ENCODE data around the gene TES.
"Not testable (repeated sequence)": the region's sequence is repeated elsewhere in the genome, so short reads cannot be mapped to it uniquely, and the experiment has no call there.

Gene TES, protein sequence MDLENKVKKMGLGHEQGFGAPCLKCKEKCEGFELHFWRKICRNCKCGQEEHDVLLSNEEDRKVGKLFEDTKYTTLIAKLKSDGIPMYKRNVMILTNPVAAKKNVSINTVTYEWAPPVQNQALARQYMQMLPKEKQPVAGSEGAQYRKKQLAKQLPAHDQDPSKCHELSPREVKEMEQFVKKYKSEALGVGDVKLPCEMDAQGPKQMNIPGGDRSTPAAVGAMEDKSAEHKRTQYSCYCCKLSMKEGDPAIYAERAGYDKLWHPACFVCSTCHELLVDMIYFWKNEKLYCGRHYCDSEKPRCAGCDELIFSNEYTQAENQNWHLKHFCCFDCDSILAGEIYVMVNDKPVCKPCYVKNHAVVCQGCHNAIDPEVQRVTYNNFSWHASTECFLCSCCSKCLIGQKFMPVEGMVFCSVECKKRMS

DNA sequence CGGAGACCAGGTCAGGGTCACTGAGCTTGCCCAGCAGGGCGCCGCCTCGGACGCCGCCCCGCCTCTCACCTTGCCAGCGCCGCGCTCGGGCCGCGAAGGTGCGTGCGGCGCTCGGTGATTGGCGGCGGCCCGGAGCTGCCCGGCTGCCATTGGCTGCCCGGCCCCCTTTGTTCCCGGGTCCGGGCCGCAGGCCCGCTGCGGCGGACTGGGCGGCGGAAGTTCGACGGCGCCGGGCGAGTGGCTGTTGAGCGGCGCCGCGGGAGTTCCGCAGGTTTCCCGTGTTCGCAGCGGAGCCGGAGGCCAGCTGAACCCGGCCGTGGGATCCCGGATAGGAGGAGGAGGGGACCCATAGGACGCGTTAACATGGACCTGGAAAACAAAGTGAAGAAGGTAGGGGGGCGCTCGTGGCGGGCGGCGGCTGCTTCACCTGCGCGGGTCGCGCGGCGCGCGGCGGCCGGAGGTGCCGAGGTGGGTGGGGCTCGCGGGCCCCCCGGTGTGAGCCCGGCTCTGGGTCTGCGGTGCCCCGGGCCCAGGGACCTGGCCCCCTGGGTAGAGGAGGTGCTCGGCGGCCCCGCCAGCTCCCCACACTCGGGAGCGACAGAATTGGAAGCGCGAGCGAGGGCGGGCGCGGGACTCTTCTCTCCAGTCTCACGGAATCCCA is at the start of gene TES:
Gene TES (plus strand): TSS at position 195 of the 661 bp plus-strand sequence. CDS start 169 bp downstream, at position 364.
- no peak for DNase-seq (ENCODE audit: low spot score)

GRCh38 chr7:116161728-116162127 is 48.6 kb upstream of the TES start:
- DNase-seq (ENCODE audit: low spot score): no peak

DNA sequence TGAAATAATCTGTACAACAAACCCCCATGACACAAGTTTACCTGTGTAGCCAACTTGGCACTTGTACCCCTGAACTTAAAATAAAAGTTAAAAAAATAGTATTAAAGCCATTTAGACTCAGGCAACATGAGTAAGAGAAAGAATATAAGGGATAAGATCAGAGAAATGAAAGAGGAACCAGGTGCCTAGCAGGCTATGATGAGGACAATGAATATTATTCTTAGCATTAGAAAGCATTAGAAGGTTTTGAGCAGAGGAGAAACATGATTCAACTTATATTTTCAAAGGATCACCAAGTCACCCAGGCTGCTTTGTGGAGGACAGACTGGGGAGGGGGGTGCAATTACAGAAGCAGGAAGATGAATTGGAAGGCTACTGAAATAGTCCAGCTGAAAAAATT is 48.1 kb upstream of the TES start:
- no peak for DNase-seq (ENCODE audit: low spot score)

GRCh38 chr7:116162992-116163391 is 47.3 kb upstream of the TES start:
- DNase-seq (ENCODE audit: low spot score): no peak

- no peak for DNase-seq (ENCODE audit: low spot score)
Observed at GRCh38 chr7:116164552-116165306, 45.6 kb upstream of the TES start.

GRCh38 chr7:116165717-116166116 is 44.6 kb upstream of the TES start:
- DNase-seq (ENCODE audit: low spot score): no peak

- DNase-seq (ENCODE audit: low spot score): no peak
Observed at GRCh38 chr7:116166156-116166555, 44.2 kb upstream of the TES start.

- DNase-seq (ENCODE audit: low spot score): no peak
Observed at GRCh38 chr7:116167177-116167576, 43.2 kb upstream of the TES start.

DNA sequence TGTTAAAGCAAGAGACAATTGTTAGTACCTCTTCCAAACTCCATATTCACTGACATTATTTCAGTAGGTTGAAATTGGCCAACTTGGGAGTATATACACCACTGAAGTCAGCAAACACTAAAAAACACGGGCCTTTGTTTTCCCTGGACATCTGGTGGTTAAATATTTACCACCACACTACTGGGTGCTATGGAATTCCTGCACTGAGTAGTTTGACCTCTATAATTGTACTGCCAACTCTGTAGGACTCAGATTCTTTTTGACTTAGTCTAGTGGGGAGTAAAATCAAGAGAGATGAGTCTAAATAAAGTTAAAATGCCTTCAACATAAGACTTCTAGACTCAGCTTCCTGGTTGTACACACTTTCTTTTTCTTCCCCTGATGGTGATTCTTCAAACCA is 41.3 kb upstream of the TES start:
- no peak for DNase-seq (ENCODE audit: low spot score)

DNA sequence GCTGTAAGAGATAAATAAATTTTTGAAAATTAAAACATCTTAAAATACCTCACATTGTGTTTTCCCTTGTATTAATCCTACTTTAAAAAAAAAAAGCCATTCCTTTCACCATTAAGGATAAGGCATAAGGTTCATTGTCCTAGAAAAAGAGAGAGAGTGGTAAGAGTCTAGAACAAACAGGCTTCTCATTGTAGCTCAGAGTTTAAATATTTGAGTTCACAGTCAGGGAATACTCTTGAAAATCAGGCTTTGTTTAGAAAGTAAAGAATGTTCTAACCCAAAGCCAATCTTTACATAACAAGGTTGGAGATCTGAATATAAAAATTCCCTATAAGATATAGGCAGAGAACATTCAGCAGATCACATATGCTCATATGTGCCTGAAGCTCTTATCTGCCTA is 40.2 kb upstream of the TES start:
- no peak for DNase-seq (ENCODE audit: low spot score)

DNA sequence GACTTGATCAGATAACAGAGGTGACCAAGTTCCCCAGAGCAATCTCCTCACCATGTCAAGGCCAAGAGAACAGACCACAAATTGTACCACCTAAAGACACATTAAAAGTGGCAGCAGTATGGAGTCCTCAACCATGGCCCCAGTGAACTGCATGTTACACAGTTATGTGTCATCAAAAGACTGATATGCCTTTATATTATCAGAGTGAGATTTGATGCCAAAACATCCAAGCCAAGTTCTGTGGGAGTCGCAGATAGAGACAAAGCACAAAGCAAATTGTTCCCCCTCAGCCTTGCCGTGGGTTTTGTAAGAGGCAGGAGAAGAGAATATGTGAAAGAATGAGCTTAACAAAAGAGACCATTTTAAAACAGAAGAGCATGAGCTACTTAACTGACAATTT is 39.2 kb upstream of the TES start:
- no peak for DNase-seq (ENCODE audit: low spot score)

- DNase-seq (ENCODE audit: low spot score): no peak
Observed at GRCh38 chr7:116172353-116172752, 38.0 kb upstream of the TES start.

DNA sequence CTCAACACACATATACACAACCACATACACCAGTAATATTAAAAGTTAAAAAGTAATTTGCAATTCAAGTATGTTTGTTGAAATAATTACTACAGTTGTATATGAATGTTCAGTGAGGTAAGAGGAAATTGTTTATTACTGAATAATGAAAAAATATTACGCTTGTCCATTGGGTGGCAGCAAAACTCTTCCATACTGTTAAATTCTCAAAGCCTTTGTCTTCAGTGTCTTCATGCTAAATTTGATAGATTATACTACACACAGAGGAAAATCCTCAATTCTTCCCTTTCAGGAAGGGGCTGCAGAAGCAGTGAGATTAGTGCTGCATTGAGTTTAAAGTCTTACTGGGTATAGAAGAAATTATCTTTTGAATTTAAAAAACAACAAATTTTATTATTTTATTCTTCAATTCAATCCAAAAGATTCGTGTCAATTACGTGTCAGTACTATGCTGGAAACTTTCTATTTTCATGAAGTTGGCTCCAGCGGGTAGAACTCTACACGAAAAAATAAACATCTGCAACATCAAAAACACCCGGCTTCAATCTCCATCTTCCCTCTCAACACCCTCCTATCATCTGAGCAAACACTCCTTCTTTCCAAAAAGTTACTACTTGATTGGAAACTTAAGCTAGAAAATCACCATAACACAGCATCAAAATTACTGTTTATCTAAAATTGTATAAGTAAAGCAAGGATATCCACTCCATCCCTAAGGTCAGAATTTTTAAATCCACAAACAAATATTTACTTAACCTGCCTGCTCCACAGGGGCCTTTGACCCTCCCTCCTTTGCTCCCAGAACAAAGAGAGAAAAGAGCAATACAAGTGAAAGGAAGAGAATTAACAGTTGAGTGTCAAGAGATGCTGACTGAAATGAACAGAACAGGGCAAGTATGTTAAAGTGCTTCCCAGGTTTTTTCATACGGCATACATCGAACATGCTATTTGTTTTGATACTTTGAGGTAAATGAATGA is 37.0 kb upstream of the TES start:
- DNase-seq (ENCODE audit: low spot score): peak; percentile 58

DNA sequence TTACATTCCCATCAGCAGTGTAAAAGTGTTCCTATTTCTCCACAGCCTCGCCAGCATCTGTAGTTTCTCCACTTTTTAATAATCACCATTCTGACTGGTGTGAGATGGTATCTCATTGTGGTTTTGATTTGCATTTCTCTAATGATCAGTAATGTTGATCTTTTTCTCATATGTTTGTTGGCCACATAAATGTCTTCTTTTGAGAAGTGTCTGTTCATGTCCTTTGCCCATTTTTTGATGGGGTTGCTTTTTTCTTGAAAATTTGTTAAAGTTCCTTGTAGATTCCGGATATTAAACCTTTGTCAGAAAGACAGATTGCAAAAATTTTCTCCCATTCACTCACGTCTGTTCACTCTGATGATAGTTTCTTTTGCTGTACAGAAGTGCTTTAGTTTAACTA is 35.2 kb upstream of the TES start:
- not testable (repeated sequence) for DNase-seq (ENCODE audit: low spot score)

DNA sequence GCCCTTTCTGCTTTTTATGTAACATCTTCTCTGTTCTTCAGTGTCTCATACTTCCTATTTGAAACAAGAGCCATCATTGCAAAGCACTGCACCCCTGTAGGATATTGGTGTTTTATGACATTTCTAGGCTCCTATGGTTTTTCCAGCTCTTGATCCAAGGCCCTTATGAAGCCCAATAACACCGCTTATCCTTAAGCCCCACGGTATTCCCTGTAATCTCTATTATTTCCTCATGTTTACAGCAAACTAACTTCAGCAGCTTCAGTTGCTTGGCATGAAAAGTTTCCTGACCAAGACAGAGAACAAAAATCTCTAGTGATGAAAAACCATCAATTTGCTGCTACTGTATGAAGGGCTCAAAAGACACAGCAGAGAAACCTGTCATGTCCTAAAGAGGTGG is 34.1 kb upstream of the TES start:
- no peak for DNase-seq (ENCODE audit: low spot score)

DNA sequence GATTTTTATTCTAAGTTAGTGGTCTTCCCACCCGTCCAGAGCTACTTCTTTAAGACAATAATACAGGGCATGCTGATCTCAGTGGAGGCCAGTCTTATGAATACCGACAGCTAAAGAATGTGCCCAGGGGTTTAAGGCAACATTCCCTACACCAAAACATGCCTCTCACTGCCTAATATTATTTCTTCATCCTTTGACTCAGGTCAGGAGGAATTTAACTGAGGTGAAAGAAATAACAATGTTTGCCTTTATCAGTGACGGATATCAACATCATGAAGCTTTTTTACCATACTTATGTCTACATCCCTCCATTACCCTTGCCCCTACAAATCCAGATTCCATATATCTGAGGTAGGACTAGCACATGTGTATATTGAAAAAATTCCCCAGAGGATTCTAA is 33.3 kb upstream of the TES start:
- no peak for DNase-seq (ENCODE audit: low spot score)

DNA sequence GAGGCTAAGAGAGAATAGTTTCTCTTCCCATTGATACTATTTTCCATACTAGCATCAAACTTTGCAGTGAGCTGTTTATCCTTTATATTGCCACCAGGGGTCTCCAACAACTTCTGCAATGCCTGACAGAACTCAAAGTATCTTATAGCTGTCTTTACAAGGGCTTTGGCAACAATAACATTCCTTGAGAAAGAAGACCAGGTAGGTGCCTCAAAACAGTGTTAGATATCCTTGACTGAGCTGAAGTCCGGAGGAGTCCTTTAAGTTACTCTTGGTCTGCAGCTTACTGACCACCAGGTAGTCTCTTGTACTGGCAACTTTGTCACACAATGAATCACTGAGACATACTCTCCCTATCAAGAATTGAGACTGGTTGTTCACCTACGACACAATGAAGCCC is 30.0 kb upstream of the TES start:
- DNase-seq (ENCODE audit: low spot score): no peak

- no peak for DNase-seq (ENCODE audit: low spot score)
Observed at GRCh38 chr7:116182023-116182422, 28.3 kb upstream of the TES start.

- no peak for DNase-seq (ENCODE audit: low spot score)
Observed at GRCh38 chr7:116185450-116185849, 24.9 kb upstream of the TES start.

DNA sequence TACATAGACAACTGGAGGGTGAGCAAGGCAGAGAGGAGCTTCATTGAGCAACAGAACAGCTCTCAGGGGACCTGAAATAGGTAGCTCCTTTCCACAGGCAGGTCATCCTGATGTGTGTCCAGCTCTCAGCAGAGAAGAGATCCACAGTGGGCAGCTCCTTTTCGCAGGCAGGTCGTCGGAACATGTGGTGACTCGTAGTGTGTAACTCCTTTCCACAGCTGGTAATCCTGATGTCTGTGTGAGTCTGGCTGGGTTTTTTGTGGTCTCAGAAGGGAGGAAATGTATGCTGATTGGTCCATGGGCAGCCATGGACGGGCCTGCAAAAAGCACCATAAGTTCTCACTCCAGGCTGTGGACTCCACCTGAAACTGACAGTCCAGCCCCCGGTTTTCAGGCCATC is 24.4 kb upstream of the TES start:
- DNase-seq (ENCODE audit: low spot score): no peak

DNA sequence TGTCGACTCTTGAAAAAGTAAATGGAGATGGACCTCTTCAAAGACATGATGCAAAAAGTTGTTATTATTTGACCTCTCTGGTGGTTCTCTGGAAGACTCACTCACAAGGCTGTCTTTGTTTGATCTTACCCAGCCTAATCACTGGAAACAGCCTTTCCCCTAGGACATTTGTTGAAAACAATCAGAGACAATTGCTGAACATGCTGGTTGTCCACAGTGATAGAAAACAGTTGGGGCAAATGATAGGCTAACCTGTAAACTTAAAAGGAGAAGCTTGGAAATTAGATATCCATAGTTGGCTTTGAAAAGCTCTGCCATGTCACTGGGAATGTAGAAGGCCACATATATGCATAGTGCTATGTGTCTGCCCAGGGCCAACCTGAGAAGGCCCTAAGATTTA is 22.9 kb upstream of the TES start:
- no peak for DNase-seq (ENCODE audit: low spot score)

All from putamen (tissue), 1 donor.